CD4-positive, alpha-beta memory T cell (primary cell): ENCODE results near the gene SIDT1. TPM values are rescaled to one million over a fixed set of nuclear protein-coding genes. Genes with fewer than 3 reads are reported as not detected.
A peak's percentile ranks its signal among the peaks of the same experiment; 100 is the strongest.

Experiments used
- CTCF ChIA-PET: fragments of 350-600 bp; sonication (Branson Sonifier 250); formaldehyde crosslinking; loops from one replicate; lab custom pipeline; 2021; ENCODE audit warnings: inconsistent platforms; ENCODE audit not compliant: partially characterized antibody; lab: Charles Lee
- POLR2A ChIA-PET: fragments of 350-600 bp; sonication (Branson Sonifier 250); formaldehyde crosslinking; loops from one replicate; lab custom pipeline; 2021; ENCODE audit not compliant: partially characterized antibody; lab: Charles Lee
- DNase-seq, 5 donors: peaks; one replicate each; pipeline versions ENCODE4 v3.0.0 to v3.0.0-alpha.2; 2020 to 2022; ENCODE audit warnings: mixed read lengths in 1 of 5
- H3K27ac ChIP-seq: one replicate; pipeline ENCODE4 v1.7.0; 2013; ENCODE audit warnings: low read depth, low read length
- H3K27me3 ChIP-seq: 2 replicates; pipeline ENCODE4 v1.7.0; 2013; ENCODE audit warnings: mild to moderate bottlenecking, low read length, moderate library complexity; ENCODE audit not compliant: insufficient read depth
- H3K36me3 ChIP-seq: 2 replicates; pipeline ENCODE4 v1.7.0; 2013; ENCODE audit warnings: mild to moderate bottlenecking, low read length, moderate library complexity; ENCODE audit not compliant: insufficient read depth
- H3K4me1 ChIP-seq: 2 replicates; pipeline ENCODE4 v1.7.0; 2013; ENCODE audit warnings: mild to moderate bottlenecking, low read length, moderate library complexity; ENCODE audit not compliant: insufficient read depth
- H3K4me3 ChIP-seq, 2 donors: one replicate each; pipeline ENCODE4 v1.7.0; 2013; ENCODE audit warnings: low read length in 2 of 2, mild to moderate bottlenecking in 1 of 2
- H3K9me3 ChIP-seq, 2 donors: one replicate each; pipeline ENCODE4 v1.7.0; 2013; ENCODE audit warnings: low read length in 2 of 2, control low read depth in 1 of 2; ENCODE audit not compliant: control insufficient read depth in 1 of 2
- H3K27ac Mint-ChIP-seq, 7 donors: one replicate each; pipeline ENCODE4 v1.8.0; 2020 to 2021; ENCODE audit warnings: mixed read lengths in 7 of 7, mild to moderate bottlenecking in 6 of 7, inconsistent platforms in 3 of 7, moderate library complexity in 3 of 7
- H3K27me3 Mint-ChIP-seq, 2 donors: one replicate each; pipeline ENCODE4 v1.8.0; 2020 to 2021; ENCODE audit warnings: mixed read lengths in 2 of 2
- H3K36me3 Mint-ChIP-seq, 2 donors: one replicate each; pipeline ENCODE4 v1.8.0; 2020 to 2021; ENCODE audit warnings: mixed read lengths in 2 of 2, inconsistent platforms in 1 of 2, mild to moderate bottlenecking in 1 of 2
- H3K4me1 Mint-ChIP-seq, 4 donors: one replicate each; pipeline ENCODE4 v1.8.0; 2020 to 2021; ENCODE audit warnings: mixed read lengths in 4 of 4, mild to moderate bottlenecking in 1 of 4
- H3K4me3 Mint-ChIP-seq, 8 donors: one replicate each; pipeline ENCODE4 v1.8.0; 2020 to 2021; ENCODE audit warnings: mixed read lengths in 8 of 8, mild to moderate bottlenecking in 7 of 8, moderate library complexity in 6 of 8, inconsistent platforms in 3 of 8
- H3K9me3 Mint-ChIP-seq, 8 donors: one replicate each; pipeline ENCODE4 v1.8.0; 2020 to 2021; ENCODE audit warnings: mixed read lengths in 8 of 8, mild to moderate bottlenecking in 5 of 8, inconsistent platforms in 3 of 8, moderate library complexity in 1 of 8
- intact Hi-C: fragments of 100-400 bp; cut with micrococcal nuclease; formaldehyde crosslinking; loops from one replicate; pipeline ENCODE4 v1.15.1; 2023
- polyA plus RNA-seq, 2 donors: library from polyadenylated mRNA; unstranded; fragments of 300-500 nt; fragmentation: Illumina TruSeq; gene quantifications; one replicate each; pipeline ENCODE4 v1.2.3, GENCODE V29; 2021
- total RNA-seq, 2 experiments: library from RNA; stranded (reverse); gene quantifications; one replicate each; pipeline ENCODE4 v1.2.3, GENCODE V29; 2021

The SIDT1 gene
- total and polyA plus RNA-seq, 4 experiments from 2014 or later: 12.1 to 56.1 (median 39.2) TPM

DNA sequence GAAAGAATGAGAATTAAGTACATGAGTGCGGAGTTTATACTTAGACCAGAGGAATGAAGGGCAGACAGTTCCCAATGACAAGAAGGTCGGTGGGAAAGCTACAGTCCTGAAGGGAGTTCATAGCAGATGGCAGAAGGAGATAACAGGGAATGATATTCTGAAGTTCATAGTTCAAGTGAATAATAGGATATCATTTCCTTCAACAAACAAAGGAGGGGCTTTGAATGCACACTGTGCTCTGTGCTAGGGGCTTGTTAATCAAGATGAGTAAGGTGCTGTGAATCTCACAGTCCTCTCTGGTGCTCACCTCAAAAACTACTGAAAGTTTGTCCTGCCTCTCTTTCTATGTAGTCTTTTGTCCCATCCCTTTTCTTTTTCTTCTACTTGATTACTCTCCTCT lies 41.9 kb downstream of the SIDT1 start:
- DNase-seq: no peak
- H3K4me3 ChIP-seq: no peak overlapping the region
- ChIA-PET CTCF (interaction anchor here (1.2 to 7.1 kb wide), 3 partner anchors 20 to 83 kb away, joined by 3 to 215 read pairs (median 204); no protein-coding TSS in a partner anchor), POLR2A (no interaction called here)
- Mint-ChIP-seq H3K4me3 (no peak overlapping the region), H3K27ac (peak overlapping the region; percentile 49 to 86 (median 75)), H3K9me3 (no peaks in the 10 kb centered on the region), H3K4me1 (peaks cover 7 to 10% (median 8%) of the 10 kb centered on the region in 4 donors), H3K36me3 (peaks cover 24 to 46% of the 10 kb centered on the region in 2 donors), H3K27me3 (no peaks in the 10 kb centered on the region)
- intact Hi-C loops: no loop called here
- H3K27me3 ChIP-seq: no peaks in the 10 kb centered on the region
- peaks cover 4% of the 10 kb centered on the region for H3K36me3 ChIP-seq
- no peaks in the 10 kb centered on the region for H3K9me3 ChIP-seq
- H3K27ac ChIP-seq: no peak overlapping the region
- H3K4me1 ChIP-seq: no peaks in the 10 kb centered on the region

DNA sequence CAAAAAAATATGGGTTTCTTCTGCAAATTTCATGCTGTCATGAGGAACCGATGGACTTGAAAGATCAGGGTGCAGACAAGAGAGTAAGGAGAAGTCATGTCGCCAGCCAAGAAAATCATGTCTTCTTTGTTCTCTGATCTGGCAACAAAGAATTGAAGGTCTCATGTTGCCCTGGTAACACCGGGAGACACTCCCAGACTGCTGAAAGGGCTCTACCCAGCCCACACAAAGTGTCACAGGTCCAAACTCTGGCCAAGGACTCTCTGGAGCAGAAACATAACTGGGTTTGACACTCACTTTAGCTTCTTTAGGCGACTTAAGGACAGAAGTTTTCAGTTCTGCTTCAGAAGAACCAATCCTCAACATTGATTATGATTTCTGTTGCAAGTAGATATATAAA lies 42.9 kb downstream of the SIDT1 start:
- Mint-ChIP-seq H3K27me3 (no peaks in the 10 kb centered on the region), H3K4me3 (no peak overlapping the region), H3K27ac (peak overlapping the region in 4 of 7 donors; percentile 49 to 86 (median 74)), H3K36me3 (peaks cover 31 to 46% of the 10 kb centered on the region in 2 donors), H3K9me3 (no peaks in the 10 kb centered on the region), H3K4me1 (peaks cover 7 to 10% (median 8%) of the 10 kb centered on the region in 4 donors)
- H3K4me1 ChIP-seq: no peaks in the 10 kb centered on the region
- intact Hi-C loops: no loop called here
- H3K4me3 ChIP-seq: no peak overlapping the region
- no peaks in the 10 kb centered on the region for H3K9me3 ChIP-seq
- ChIA-PET POLR2A (no interaction called here), CTCF (interaction anchor here (5.5 to 7.1 kb wide), 2 partner anchors 78 to 84 kb away, joined by 204 to 215 read pairs; no protein-coding TSS in a partner anchor)
- DNase-seq: no peak
- peaks cover 3% of the 10 kb centered on the region for H3K36me3 ChIP-seq
- H3K27ac ChIP-seq: no peak overlapping the region
- H3K27me3 ChIP-seq: no peaks in the 10 kb centered on the region

DNA sequence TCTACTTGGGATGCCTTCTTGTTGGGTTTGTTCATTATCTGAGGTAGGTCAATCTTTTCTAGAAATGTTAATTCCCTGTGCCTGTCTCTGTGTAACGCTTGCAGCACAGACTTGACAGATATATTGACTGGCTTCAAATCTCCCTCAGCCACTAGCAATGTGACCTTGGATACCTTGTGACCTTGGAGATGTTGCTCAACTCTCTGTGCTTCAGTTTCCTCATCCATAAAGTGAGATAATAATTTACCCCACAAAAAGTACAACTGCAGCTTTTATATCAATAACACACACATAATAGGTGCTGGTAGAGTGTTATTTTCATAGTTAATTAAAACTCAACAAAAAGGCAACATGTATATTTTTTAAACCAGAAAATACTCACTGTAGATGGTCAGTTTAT lies 52.9 kb downstream of the SIDT1 start:
- no peaks in the 10 kb centered on the region for H3K27me3 ChIP-seq
- Mint-ChIP-seq H3K36me3 (peaks cover 49 to 78% of the 10 kb centered on the region in 2 donors), H3K27ac (peak overlapping the region in 2 of 7 donors; percentile 9 to 32), H3K9me3 (no peaks in the 10 kb centered on the region), H3K4me1 (peaks cover 0 to 1% (median 0%) of the 10 kb centered on the region in 4 donors), H3K27me3 (no peaks in the 10 kb centered on the region), H3K4me3 (no peak overlapping the region)
- no peaks in the 10 kb centered on the region for H3K4me1 ChIP-seq
- no peak overlapping the region for H3K4me3 ChIP-seq
- intact Hi-C loops: no loop called here
- ChIA-PET CTCF (interaction anchor here (1.0 kb wide), 1 partner anchor 30 kb away, joined by 3 read pairs; no protein-coding TSS in a partner anchor), POLR2A (no interaction called here)
- H3K9me3 ChIP-seq: no peaks in the 10 kb centered on the region
- H3K27ac ChIP-seq: no peak overlapping the region
- DNase-seq: no peak
- H3K36me3 ChIP-seq: peaks cover 9% of the 10 kb centered on the region

DNA sequence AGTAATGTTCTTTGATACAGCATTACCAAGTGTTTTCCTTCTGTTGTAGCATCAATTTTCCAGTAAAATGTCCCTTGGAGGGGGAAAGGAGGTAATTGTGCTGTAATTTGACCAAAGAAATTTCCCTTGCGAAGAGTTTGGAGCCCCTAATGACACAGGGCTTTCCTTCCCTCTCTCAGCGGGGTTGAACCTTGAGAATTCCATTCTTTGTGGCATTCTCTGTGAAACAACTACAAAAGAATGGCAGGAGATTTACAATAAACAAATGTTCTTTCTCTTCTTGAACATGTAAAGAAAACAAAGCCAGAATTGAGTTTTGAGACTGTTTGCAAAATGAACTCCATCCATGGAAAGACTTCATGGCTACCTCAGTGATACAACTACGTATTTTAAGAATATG lies 53.4 kb downstream of the SIDT1 start:
- Histone ChIP-seq H3K4me3 (no peak overlapping the region), H3K4me1 (no peaks in the 10 kb centered on the region), H3K9me3 (no peaks in the 10 kb centered on the region), H3K27ac (no peak overlapping the region), H3K27me3 (no peaks in the 10 kb centered on the region), H3K36me3 (peaks cover 9% of the 10 kb centered on the region)
- no peaks in the 10 kb centered on the region for H3K27me3 Mint-ChIP-seq
- DNase-seq: no peak
- intact Hi-C loops: no loop called here
- POLR2A ChIA-PET: no interaction called here
- no peak overlapping the region for H3K4me3 Mint-ChIP-seq
- no peak overlapping the region for H3K27ac Mint-ChIP-seq
- CTCF ChIA-PET: interaction anchor here (1.0 kb wide), 1 partner anchor 30 kb away, joined by 3 read pairs; no protein-coding TSS in a partner anchor
- H3K9me3 Mint-ChIP-seq: no peaks in the 10 kb centered on the region
- peaks cover 49 to 76% of the 10 kb centered on the region in 2 donors for H3K36me3 Mint-ChIP-seq
- H3K4me1 Mint-ChIP-seq: peaks cover 0 to 1% (median 0%) of the 10 kb centered on the region in 4 donors

DNA sequence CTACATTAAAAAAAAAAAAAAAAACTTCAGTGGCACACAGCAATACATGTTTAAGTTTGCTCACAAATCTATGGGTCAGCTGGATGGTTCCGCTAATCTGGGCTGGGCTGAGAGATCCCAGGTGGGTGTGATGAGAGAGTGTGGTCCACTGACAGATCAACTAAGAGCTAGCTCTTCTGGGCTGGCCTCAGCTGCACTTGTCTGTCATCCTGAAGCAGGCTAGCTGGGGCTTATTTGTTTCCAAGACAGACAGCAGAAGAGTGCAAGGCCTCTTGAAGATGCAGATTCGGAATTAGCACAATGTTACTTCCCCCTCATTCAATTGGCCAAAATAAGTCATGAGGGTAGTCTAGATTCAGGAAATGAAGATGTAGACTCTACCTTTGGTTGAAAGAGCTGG lies 56.5 kb downstream of the SIDT1 start:
- Mint-ChIP-seq H3K4me3 (no peak overlapping the region), H3K4me1 (peaks cover 0 to 1% (median under 1%) of the 10 kb centered on the region in 4 donors), H3K27ac (peak overlapping the region in 1 of 7 donors; percentile 51), H3K9me3 (no peaks in the 10 kb centered on the region), H3K36me3 (peaks cover 67 to 80% of the 10 kb centered on the region in 2 donors), H3K27me3 (no peaks in the 10 kb centered on the region)
- intact Hi-C loops: no loop called here
- no peak overlapping the region for H3K27ac ChIP-seq
- H3K4me3 ChIP-seq: no peak overlapping the region
- H3K9me3 ChIP-seq: no peaks in the 10 kb centered on the region
- H3K27me3 ChIP-seq: no peaks in the 10 kb centered on the region
- ChIA-PET POLR2A (no interaction called here), CTCF (interaction anchor here (1.2 to 5.0 kb wide), 3 partner anchors 11 to 95 kb away, joined by 3 to 28 read pairs (median 10); no protein-coding TSS in a partner anchor)
- DNase-seq: no peak
- H3K36me3 ChIP-seq: peaks cover 9% of the 10 kb centered on the region
- H3K4me1 ChIP-seq: no peaks in the 10 kb centered on the region

DNA sequence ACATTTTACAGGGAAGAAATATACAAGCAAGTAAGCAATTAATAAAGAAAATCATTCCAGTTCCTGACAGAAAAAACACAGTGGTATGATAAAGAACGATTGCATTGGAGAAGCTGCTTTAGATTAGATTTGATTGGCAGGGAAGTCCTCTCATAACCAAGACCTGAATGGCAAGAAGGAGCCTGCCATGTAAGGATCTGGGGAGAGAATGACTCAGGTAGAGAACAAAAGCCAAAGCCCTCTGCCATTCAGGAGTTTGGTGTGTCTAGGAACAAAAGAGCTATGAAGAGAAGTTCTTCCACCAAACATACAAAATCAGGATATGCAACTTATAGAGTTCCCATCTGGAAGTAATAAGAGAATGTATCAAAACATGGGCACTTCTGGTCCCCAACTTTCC lies 57.6 kb downstream of the SIDT1 start:
- Histone ChIP-seq H3K27ac (no peak overlapping the region), H3K9me3 (no peaks in the 10 kb centered on the region), H3K36me3 (peaks cover 10% of the 10 kb centered on the region), H3K27me3 (no peaks in the 10 kb centered on the region), H3K4me3 (no peak overlapping the region), H3K4me1 (no peaks in the 10 kb centered on the region)
- ChIA-PET POLR2A (no interaction called here), CTCF (interaction anchor here (1.2 to 5.0 kb wide), 3 partner anchors 11 to 96 kb away, joined by 3 to 28 read pairs (median 10); no protein-coding TSS in a partner anchor)
- DNase-seq: no peak
- Mint-ChIP-seq H3K27me3 (no peaks in the 10 kb centered on the region), H3K36me3 (peaks cover 64 to 75% of the 10 kb centered on the region in 2 donors), H3K4me3 (no peak overlapping the region), H3K27ac (peak overlapping the region in 1 of 7 donors; percentile 27), H3K9me3 (no peaks in the 10 kb centered on the region), H3K4me1 (peaks cover 0 to 1% (median under 1%) of the 10 kb centered on the region in 4 donors)
- intact Hi-C loops: no loop called here

DNA sequence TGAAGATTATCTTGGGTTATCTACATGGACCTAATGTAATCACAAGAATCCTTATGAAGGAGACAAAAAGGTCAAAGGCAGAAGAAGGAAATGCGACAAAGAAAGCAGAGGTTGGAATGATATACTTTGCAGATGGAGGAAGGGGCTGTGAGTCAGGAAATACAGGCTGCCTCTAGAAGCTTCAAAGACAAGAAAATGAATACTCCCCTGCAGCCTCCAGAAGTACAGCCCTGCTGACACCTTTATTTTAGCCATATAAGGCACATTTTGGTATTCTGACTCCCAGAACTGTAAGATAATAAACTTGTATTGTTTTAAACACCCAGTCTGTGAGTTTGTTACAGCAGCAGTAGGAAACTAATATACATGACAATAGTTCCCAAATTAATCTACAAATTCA lies 58.6 kb downstream of the SIDT1 start:
- intact Hi-C loops: no loop called here
- Mint-ChIP-seq H3K36me3 (peaks cover 55 to 70% of the 10 kb centered on the region in 2 donors), H3K4me3 (no peak overlapping the region), H3K4me1 (peaks cover 0 to 1% (median under 1%) of the 10 kb centered on the region in 4 donors), H3K27me3 (no peaks in the 10 kb centered on the region), H3K27ac (peak overlapping the region in 3 of 7 donors; percentile 11 to 58 (median 36)), H3K9me3 (no peaks in the 10 kb centered on the region)
- H3K27me3 ChIP-seq: no peaks in the 10 kb centered on the region
- no peak overlapping the region for H3K4me3 ChIP-seq
- ChIA-PET CTCF (interaction anchor here (5.0 kb wide), 1 partner anchor 14 kb away, joined by 28 read pairs; no protein-coding TSS in a partner anchor), POLR2A (no interaction called here)
- no peak for DNase-seq
- no peaks in the 10 kb centered on the region for H3K4me1 ChIP-seq
- no peak overlapping the region for H3K27ac ChIP-seq
- no peaks in the 10 kb centered on the region for H3K9me3 ChIP-seq
- peaks cover 5% of the 10 kb centered on the region for H3K36me3 ChIP-seq
